Neural cell (in vitro differentiated cells): ENCODE data around the gene ADAMTS14. TPM values are rescaled to one million over a fixed set of nuclear protein-coding genes. Genes with fewer than 3 reads are reported as not detected.

Source experiments
- H2AFZ ChIP-seq: fragments of 200-600, 300-800 bp; sonication (generic), shearing (Covaris generic); 2 replicates; pipeline ENCODE4 v1.6.0; 2014; ENCODE audit warnings: low read depth, mild to moderate bottlenecking, antibody characterized with exemption, low read length, moderate library complexity
- H3F3A ChIP-seq: fragments of 200-600 bp; shearing (Covaris generic); 2 replicates; pipeline ENCODE4 v1.6.1; 2016; ENCODE audit warnings: mild to moderate bottlenecking, moderate library complexity, mixed read lengths, antibody characterized with exemption, low read length; ENCODE audit not compliant: insufficient read depth, poor library complexity, severe bottlenecking
- H3K27ac ChIP-seq: fragments of 200-600, 300-800 bp; sonication (generic), shearing (Covaris generic); 2 replicates; pipeline ENCODE4 v1.5.1; 2014; ENCODE audit warnings: mild to moderate bottlenecking, low read length, moderate library complexity
- H3K27me3 ChIP-seq: fragments of 300-800, 200-600 bp; sonication (generic), shearing (Covaris generic); 2 replicates; pipeline ENCODE4 v1.6.0; 2014; ENCODE audit warnings: mild to moderate bottlenecking, low read depth, low read length, moderate library complexity; ENCODE audit not compliant: insufficient read depth
- H3K36me3 ChIP-seq: fragments of 300-800, 200-600 bp; sonication (generic), shearing (Covaris generic); 2 replicates; pipeline ENCODE4 v1.5.1; 2014; ENCODE audit warnings: mild to moderate bottlenecking, antibody characterized with exemption, low read length, moderate library complexity; ENCODE audit not compliant: insufficient read depth
- H3K4me2 ChIP-seq: fragments of 300-800, 200-600 bp; sonication (generic), shearing (Covaris generic); 2 replicates; pipeline ENCODE4 v1.6.0; 2014; ENCODE audit warnings: mild to moderate bottlenecking, low read length
- H3K4me3 ChIP-seq: fragments of 300-800, 200-600 bp; sonication (generic), shearing (Covaris generic); 2 replicates; pipeline ENCODE4 v1.5.1; 2014; ENCODE audit warnings: mild to moderate bottlenecking, low read length, moderate library complexity
- H3K79me2 ChIP-seq: fragments of 200-600 bp; shearing (Covaris generic); replicated peaks from 2 replicates; pipeline ENCODE4 v1.6.0; 2014; ENCODE audit warnings: mild to moderate bottlenecking, low read length, moderate library complexity; ENCODE audit not compliant: insufficient read depth
- H3K9ac ChIP-seq: fragments of 300-800, 200-600 bp; sonication (generic), shearing (Covaris generic); 2 replicates; pipeline ENCODE4 v1.6.1; 2016; ENCODE audit warnings: mild to moderate bottlenecking, low read length, mixed read lengths
- H3K9me2 ChIP-seq: fragments of 200-600 bp; shearing (Covaris generic); 2 replicates; pipeline ENCODE4 v1.6.1; 2016; ENCODE audit warnings: mild to moderate bottlenecking, low read length, mixed read lengths; ENCODE audit not compliant: insufficient read depth
- H3K9me3 ChIP-seq: fragments of 200-600, 300-800 bp; sonication (generic), shearing (Covaris generic); 2 replicates; pipeline ENCODE4 v1.6.1; 2016; ENCODE audit warnings: mild to moderate bottlenecking, mixed run types, low read length, moderate library complexity, mixed read lengths
- H4K20me1 ChIP-seq: fragments of 200-600 bp; shearing (Covaris generic); 2 replicates; pipeline ENCODE4 v1.6.1; 2016; ENCODE audit warnings: mild to moderate bottlenecking, mixed run types; ENCODE audit not compliant: insufficient read depth
- CTCF ChIP-seq: fragments of 450-650 bp; IDR thresholded peaks from 2 replicates; pipeline ENCODE4 v1.5.1; 2014; ENCODE audit warnings: antibody characterized with exemption, mild to moderate bottlenecking, moderate library complexity; ENCODE audit not compliant: poor library complexity, severe bottlenecking
- EP300 ChIP-seq: fragments of 450-650 bp; conservative IDR thresholded peaks from 2 replicates; pipeline ENCODE4 v1.6.1; 2014; ENCODE audit warnings: antibody characterized with exemption, mild to moderate bottlenecking, moderate library complexity; ENCODE audit not compliant: poor library complexity, severe bottlenecking
- EZH2 ChIP-seq: fragments of 200-600, 300-800 bp; shearing (Covaris generic), sonication (generic); IDR thresholded peaks from 2 replicates; pipeline ENCODE4 v1.6.1; 2014; ENCODE audit warnings: antibody characterized with exemption, low read length, borderline replicate concordance, mild to moderate bottlenecking; ENCODE audit not compliant: insufficient read depth, poor library complexity, severe bottlenecking
- MXI1 ChIP-seq: fragments of 450-650 bp; conservative IDR thresholded peaks from 2 replicates; pipeline ENCODE4 v1.6.1; 2014; ENCODE audit warnings: antibody characterized with exemption, mild to moderate bottlenecking; ENCODE audit not compliant: poor library complexity, severe bottlenecking
- POLR2AphosphoS5 ChIP-seq: IDR thresholded peaks from 2 replicates; pipeline ENCODE4 v1.6.1; 2012
- RAD21 ChIP-seq: fragments of 450-650 bp; conservative IDR thresholded peaks from 2 replicates; pipeline ENCODE4 v1.6.1; 2014; ENCODE audit warnings: antibody characterized with exemption, mild to moderate bottlenecking, moderate library complexity
- SMC3 ChIP-seq: fragments of 450-650 bp; conservative IDR thresholded peaks from 2 replicates; pipeline ENCODE4 v1.6.1; 2014; ENCODE audit warnings: antibody characterized with exemption, mild to moderate bottlenecking, moderate library complexity; ENCODE audit not compliant: poor library complexity
- TAF1 ChIP-seq: IDR thresholded peaks from 2 replicates; pipeline ENCODE4 v1.6.1; 2012; ENCODE audit warnings: low read depth
- polyA plus RNA-seq: library from polyadenylated mRNA; depleted of rRNA; stranded (reverse); fragments of >200 nt; gene quantifications from 2 replicates; pipeline ENCODE4 v1.2.3, GENCODE V29; 2014
- TF ChIP-seq, protein P1 (sequence below): IDR thresholded peaks from 2 replicates; pipeline ENCODE4 v1.6.1; 2012; ENCODE audit warnings: borderline replicate concordance

The ADAMTS14 gene
- polyA plus RNA-seq, 1 donor from 2014 or later, result 0.04 TPM

GRCh38 chr10:70671619-70672164, 614 bp upstream of the ADAMTS14 start:
- Histone ChIP-seq H2AFZ (no peak overlapping the region), H3K36me3 (no peaks in the 10 kb centered on the region), H3K9me3 (no peaks in the 10 kb centered on the region), H3K79me2 (no peaks in the 10 kb centered on the region), H4K20me1 (no peaks in the 10 kb centered on the region), H3F3A (no peaks in the 10 kb centered on the region), H3K9me2 (no peaks in the 10 kb centered on the region), H3K4me2 (no peak overlapping the region), H3K27ac (no peak overlapping the region), H3K9ac (no peak overlapping the region), H3K4me3 (peak overlapping the region; percentile 56), H3K27me3 (peaks cover 29% of the 10 kb centered on the region)
- TF ChIP-seq EP300 (no peak), RAD21 (no peak), TAF1 (no peak), EZH2 (no peak), MXI1 (no peak), CTCF (no peak), POLR2AphosphoS5 (no peak), SMC3 (no peak)
- TF ChIP-seq, protein P1, sequence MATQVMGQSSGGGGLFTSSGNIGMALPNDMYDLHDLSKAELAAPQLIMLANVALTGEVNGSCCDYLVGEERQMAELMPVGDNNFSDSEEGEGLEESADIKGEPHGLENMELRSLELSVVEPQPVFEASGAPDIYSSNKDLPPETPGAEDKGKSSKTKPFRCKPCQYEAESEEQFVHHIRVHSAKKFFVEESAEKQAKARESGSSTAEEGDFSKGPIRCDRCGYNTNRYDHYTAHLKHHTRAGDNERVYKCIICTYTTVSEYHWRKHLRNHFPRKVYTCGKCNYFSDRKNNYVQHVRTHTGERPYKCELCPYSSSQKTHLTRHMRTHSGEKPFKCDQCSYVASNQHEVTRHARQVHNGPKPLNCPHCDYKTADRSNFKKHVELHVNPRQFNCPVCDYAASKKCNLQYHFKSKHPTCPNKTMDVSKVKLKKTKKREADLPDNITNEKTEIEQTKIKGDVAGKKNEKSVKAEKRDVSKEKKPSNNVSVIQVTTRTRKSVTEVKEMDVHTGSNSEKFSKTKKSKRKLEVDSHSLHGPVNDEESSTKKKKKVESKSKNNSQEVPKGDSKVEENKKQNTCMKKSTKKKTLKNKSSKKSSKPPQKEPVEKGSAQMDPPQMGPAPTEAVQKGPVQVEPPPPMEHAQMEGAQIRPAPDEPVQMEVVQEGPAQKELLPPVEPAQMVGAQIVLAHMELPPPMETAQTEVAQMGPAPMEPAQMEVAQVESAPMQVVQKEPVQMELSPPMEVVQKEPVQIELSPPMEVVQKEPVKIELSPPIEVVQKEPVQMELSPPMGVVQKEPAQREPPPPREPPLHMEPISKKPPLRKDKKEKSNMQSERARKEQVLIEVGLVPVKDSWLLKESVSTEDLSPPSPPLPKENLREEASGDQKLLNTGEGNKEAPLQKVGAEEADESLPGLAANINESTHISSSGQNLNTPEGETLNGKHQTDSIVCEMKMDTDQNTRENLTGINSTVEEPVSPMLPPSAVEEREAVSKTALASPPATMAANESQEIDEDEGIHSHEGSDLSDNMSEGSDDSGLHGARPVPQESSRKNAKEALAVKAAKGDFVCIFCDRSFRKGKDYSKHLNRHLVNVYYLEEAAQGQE, result no peak

DNA sequence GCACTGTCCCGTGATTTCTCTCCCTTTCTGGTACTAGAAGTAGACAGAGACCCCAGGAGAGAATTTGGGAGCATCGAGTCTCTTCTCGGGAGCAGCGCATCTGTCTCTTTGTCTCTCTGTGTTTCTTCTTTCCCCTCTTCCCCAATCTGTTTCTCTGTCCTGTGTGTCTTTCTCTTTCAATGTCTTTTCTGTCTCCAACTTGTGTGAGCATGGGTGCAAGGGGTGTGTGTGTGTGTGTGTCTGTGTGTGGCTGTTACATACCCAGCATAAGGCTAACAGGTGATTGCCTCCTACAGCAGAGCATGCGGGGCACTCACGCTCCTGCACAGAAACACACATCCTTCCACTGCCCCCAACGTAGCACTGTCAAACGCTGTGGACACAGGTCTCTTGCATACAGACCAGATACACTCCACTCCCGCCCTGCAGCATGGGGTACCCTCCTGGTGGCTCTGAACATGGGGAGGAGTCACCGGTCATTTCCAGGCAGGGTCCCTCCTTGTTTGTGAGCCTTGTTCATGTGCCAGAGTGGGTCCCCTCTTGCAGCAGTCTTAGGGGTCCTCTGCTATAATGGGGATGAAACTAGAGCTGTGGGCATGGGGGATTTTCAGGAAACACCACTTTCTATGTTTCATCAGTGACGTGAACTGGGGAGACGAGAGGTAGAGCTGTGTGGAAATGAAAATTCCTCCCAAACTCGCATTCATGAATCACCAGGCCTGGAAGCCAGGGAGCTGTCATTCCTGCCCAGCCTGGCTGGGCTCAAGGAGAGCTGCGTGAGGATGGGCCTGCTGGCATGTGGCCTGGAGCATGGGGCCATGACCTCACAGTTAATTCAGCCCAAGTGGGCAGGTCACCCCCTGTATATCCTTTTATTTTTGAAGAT, 980 bp downstream of the ADAMTS14 start:
- TF ChIP-seq TAF1, result no peak
- no peak for TF ChIP-seq EP300
- no peak for TF ChIP-seq SMC3
- TF ChIP-seq RAD21, result no peak
- TF ChIP-seq, protein P1, result no peak
- TF ChIP-seq CTCF, result no peak
- no peak for TF ChIP-seq MXI1

More for the DNA sequence above, 980 bp downstream of the ADAMTS14 start:
- Histone ChIP-seq H3K9me2 (no peaks in the 10 kb centered on the region), H4K20me1 (no peaks in the 10 kb centered on the region), H3K79me2 (no peaks in the 10 kb centered on the region), H3F3A (no peaks in the 10 kb centered on the region), H3K4me3 (peak overlapping the region; percentile 56), H3K27ac (no peak overlapping the region), H2AFZ (no peak overlapping the region), H3K36me3 (no peaks in the 10 kb centered on the region), H3K9ac (no peak overlapping the region), H3K4me2 (no peak overlapping the region), H3K27me3 (peaks cover 29% of the 10 kb centered on the region), H3K9me3 (no peaks in the 10 kb centered on the region)
